ENCODE results near the gene LPCAT3.

GRCh38 chr12:6981152-6982052, 36.9 kb downstream of the LPCAT3 start:
- no peak for TF ChIP-seq CTCF (conservative IDR thresholded peaks at IDR 0.05; ENCODE audit: low read length)
- no peak for TF ChIP-seq EZH2phosphoT487 (IDR thresholded peaks at IDR 0.05; ENCODE audit: borderline replicate concordance)
